Mammary epithelial cell (primary cell): Measurements from ENCODE around the gene LMNTD1.

Experiments used
- CTCF ChIP-seq, 2 donors: IDR thresholded peaks in 1 of 2; conservative IDR thresholded peaks in 1 of 2; 2 replicates each; pipeline ENCODE4 v1.5.1; 2011 to 2012; ENCODE audit warnings: inconsistent platforms in 2 of 2, low read length in 2 of 2, mild to moderate bottlenecking in 2 of 2, control low read depth in 1 of 2, low read depth in 1 of 2; ENCODE audit not compliant: insufficient read depth in 1 of 2; ENCODE audit errors: extremely low read depth in 1 of 2
- EZH2 ChIP-seq: IDR thresholded peaks from 2 replicates; pipeline ENCODE4 v1.6.1; 2012; ENCODE audit warnings: low read length, inconsistent platforms, borderline replicate concordance

- TF ChIP-seq CTCF (conservative IDR thresholded peaks at IDR 0.05 in 1 of 2, IDR thresholded peaks at IDR 0.05 in 1 of 2; ENCODE audit: extremely low read depth in 1 of 2, insufficient read depth in 1 of 2, low read depth in 1 of 2, low read length in 2 of 2) = no peak
- no peak for TF ChIP-seq EZH2
Measured at GRCh38 chr12:25549120-25549519, 4.0 kb downstream of the LMNTD1 start.
